ENCODE data around the gene GJB5.
A peak's percentile ranks its signal among the peaks of the same experiment; 100 is the strongest.

Gene GJB5

DNA sequence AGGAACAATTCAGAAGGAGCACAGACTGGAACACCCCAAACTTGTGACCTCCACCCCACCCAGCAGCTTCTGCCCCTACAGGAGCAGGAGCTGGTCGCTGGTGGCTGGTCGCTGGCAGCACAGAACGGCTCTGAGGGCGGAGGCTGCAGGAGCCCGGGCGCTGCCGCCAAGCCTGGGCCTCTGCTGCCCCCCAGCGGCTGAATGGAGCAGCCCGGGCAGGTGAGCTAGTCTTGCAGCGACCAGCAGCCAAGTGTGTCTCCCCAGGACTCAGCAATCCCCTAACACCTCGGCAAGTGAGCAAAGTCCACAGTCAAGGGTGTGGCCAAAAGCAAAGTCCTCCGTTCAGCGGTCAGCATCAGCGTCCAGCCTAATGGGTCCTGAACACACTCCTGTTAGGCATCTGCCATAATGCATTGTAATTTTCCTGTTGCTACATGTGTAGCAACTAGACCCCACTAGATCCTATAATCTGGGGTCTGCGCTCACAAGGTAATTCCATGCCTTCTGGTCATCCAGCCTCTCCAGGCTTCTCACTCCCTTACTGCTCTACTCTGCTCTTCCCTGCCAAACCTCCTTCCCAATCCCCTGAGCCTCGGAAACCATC is 12.1 kb upstream of the GJB5 start:
- DNase-seq (ENCODE audit: low spot score): peak; percentile 91
- TF ChIP-seq, protein P1, sequence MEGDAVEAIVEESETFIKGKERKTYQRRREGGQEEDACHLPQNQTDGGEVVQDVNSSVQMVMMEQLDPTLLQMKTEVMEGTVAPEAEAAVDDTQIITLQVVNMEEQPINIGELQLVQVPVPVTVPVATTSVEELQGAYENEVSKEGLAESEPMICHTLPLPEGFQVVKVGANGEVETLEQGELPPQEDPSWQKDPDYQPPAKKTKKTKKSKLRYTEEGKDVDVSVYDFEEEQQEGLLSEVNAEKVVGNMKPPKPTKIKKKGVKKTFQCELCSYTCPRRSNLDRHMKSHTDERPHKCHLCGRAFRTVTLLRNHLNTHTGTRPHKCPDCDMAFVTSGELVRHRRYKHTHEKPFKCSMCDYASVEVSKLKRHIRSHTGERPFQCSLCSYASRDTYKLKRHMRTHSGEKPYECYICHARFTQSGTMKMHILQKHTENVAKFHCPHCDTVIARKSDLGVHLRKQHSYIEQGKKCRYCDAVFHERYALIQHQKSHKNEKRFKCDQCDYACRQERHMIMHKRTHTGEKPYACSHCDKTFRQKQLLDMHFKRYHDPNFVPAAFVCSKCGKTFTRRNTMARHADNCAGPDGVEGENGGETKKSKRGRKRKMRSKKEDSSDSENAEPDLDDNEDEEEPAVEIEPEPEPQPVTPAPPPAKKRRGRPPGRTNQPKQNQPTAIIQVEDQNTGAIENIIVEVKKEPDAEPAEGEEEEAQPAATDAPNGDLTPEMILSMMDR (IDR thresholded peaks at IDR 0.05; ENCODE audit: extremely low read depth, insufficient read depth, missing control alignments): peak; percentile 99
- in situ Hi-C loops (cut with MboI; ENCODE audit: low pct_unique_long_range_greater_than_20kb, low sequenced_read_pairs, unreplicated experiment): no loop called here

DNA sequence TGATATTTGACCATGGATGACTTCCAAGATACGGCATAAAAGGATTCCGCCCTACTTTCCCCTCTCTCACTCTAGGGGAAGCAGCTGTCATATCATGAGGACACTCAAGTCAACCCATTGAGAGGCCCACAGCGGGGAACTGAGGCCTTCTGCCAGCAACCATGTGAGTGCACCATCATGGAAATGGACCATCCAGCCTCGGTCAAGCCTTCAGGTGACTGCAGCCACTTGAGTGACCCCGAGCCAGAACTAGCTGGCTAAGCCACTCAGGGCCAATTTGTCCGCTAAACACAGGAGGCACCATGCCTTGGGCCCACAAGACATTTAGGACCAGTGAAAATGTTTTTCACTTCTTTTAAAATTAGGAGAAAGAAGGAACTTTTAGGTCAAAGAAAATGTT is 11.1 kb upstream of the GJB5 start:
- TF ChIP-seq, protein P1 (IDR thresholded peaks at IDR 0.05; ENCODE audit: extremely low read depth, insufficient read depth, missing control alignments): no peak
- in situ Hi-C loops (cut with MboI; ENCODE audit: low pct_unique_long_range_greater_than_20kb, low sequenced_read_pairs, unreplicated experiment): no loop called here
- DNase-seq (ENCODE audit: low spot score): no peak

- TF ChIP-seq, protein P1 (IDR thresholded peaks at IDR 0.05; ENCODE audit: extremely low read depth, insufficient read depth, missing control alignments): no peak
- in situ Hi-C loops (cut with MboI; ENCODE audit: low pct_unique_long_range_greater_than_20kb, low sequenced_read_pairs, unreplicated experiment): no loop called here
- no peak for DNase-seq (ENCODE audit: low spot score)
Measured at GRCh38 chr1:34744851-34745250, 10.0 kb upstream of the GJB5 start.

DNA sequence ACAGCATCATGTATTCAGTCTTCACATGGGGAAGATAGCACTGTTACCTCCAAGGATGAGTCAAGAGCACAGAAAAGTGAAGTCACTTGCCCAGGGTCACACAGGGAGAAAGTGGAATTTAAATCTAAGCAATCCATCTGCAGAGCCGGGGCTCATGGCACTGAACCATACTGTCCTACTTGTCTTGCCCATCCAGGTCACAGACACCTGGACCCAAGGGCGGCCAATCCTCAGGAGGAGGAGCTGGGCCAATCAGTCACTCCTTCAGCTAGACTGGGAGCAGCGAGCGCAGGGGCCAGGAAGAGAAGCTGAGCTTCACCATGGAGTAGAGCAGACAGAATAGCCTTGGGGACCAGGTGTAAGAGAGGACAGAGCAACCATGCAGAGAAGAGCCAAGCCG is 9.2 kb upstream of the GJB5 start:
- DNase-seq (ENCODE audit: low spot score): no peak
- TF ChIP-seq, protein P1 (IDR thresholded peaks at IDR 0.05; ENCODE audit: extremely low read depth, insufficient read depth, missing control alignments): no peak
- in situ Hi-C loops (cut with MboI; ENCODE audit: low pct_unique_long_range_greater_than_20kb, low sequenced_read_pairs, unreplicated experiment): no loop called here

- in situ Hi-C loops (cut with MboI; ENCODE audit: low pct_unique_long_range_greater_than_20kb, low sequenced_read_pairs, unreplicated experiment): no loop called here
- TF ChIP-seq, protein P1 (IDR thresholded peaks at IDR 0.05; ENCODE audit: extremely low read depth, insufficient read depth, missing control alignments): no peak
- DNase-seq (ENCODE audit: low spot score): no peak
Measured at GRCh38 chr1:34746101-34746500, 8.7 kb upstream of the GJB5 start.

DNA sequence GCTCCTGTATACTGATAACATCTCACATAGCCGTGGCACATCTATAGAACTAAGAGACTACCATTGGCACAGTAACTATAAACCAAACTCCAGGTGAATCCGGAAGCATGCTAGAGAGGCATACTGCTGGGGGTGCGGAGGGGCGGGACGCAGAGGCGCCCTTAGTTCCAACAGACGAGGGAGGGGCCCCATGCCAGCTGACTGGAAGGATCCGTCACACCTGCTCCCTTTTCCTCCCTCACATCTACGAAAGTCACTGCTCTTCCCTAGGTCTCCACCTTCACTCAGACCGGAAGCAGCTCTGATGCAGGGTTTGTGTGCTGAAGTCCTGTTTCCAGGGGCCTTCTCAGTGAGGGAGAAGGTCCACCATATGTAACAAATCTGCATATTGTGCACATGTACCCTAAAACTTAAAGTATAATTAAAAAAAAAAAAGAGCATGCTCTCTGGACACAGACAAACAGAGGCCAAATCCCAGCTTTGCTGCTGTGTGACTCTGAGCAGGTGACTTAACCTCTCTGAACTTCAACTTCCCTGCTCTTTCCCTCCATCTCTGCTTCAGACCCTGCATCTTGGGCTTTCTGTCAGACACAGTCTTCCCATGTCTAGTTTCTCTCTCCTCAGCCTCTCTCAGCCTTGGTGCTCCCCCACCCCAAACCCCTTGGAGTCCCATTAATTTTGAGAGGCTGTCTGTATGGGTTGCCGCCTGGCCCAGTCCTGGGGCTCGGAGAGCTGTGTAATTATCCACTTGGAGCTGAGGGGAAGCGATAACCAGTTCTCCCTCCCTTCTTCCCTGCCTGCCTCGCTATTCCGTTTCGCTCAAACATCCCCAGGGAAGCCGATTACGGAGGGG is 7.8 kb upstream of the GJB5 start:
- in situ Hi-C loops (cut with MboI; ENCODE audit: low pct_unique_long_range_greater_than_20kb, low sequenced_read_pairs, unreplicated experiment): no loop called here
- TF ChIP-seq, protein P1 (IDR thresholded peaks at IDR 0.05; ENCODE audit: extremely low read depth, insufficient read depth, missing control alignments): no peak
- no peak for DNase-seq (ENCODE audit: low spot score)

Measured in GM13977 (cell line).